Lung (tissue), 12 donors: ENCODE measurements around the gene NIF3L1. TPM values are rescaled to one million over a fixed set of nuclear protein-coding genes. Genes with fewer than 3 reads are reported as not detected.

Experiments
- ATAC-seq: fragments of 200-7000 bp; cut with Tn5 transposase; one replicate; pipeline ENCODE4 v1.9.1; 2020; ENCODE audit warnings: moderate number of reproducible peaks; ENCODE audit not compliant: insufficient read depth, low FRiP score
- DNase-seq, 3 donors: peaks; one replicate each; pipeline ENCODE4 v3.0.0-alpha.2; 2013 to 2017
- H3K27ac ChIP-seq, 2 donors: one replicate each; pipeline ENCODE4 v1.5.1; 2013; ENCODE audit warnings: mild to moderate bottlenecking in 2 of 2, moderate library complexity in 2 of 2, control low read depth in 1 of 2, inconsistent platforms in 1 of 2, low read depth in 1 of 2, low read length in 1 of 2
- H3K27me3 ChIP-seq, 3 donors: one replicate each; pipeline ENCODE4 v1.5.1; 2013; ENCODE audit warnings: low read length in 2 of 3; ENCODE audit not compliant: control insufficient read depth in 3 of 3, insufficient read depth in 3 of 3
- H3K36me3 ChIP-seq, 4 donors: one replicate each; pipeline ENCODE4 v1.5.1; 2013; ENCODE audit warnings: low read length in 4 of 4, mild to moderate bottlenecking in 1 of 4, moderate library complexity in 1 of 4; ENCODE audit not compliant: control insufficient read depth in 4 of 4, insufficient read depth in 4 of 4
- H3K4me1 ChIP-seq, 5 donors: one replicate each; pipeline ENCODE4 v1.5.1; 2013; ENCODE audit warnings: low read length in 5 of 5, mild to moderate bottlenecking in 2 of 5, moderate library complexity in 1 of 5; ENCODE audit not compliant: control insufficient read depth in 5 of 5, insufficient read depth in 5 of 5
- H3K4me3 ChIP-seq: one replicate; pipeline ENCODE4 v1.5.1; 2013; ENCODE audit warnings: mild to moderate bottlenecking, control low read depth, moderate library complexity
- H3K9ac ChIP-seq, 2 donors: one replicate each; pipeline ENCODE4 v1.5.1; 2013; ENCODE audit warnings: low read length in 2 of 2, control low read depth in 1 of 2; ENCODE audit not compliant: insufficient read depth in 1 of 2
- H3K9me3 ChIP-seq, 4 donors: one replicate each; pipeline ENCODE4 v1.5.1; 2013; ENCODE audit warnings: low read length in 3 of 4, mild to moderate bottlenecking in 1 of 4, moderate library complexity in 1 of 4; ENCODE audit not compliant: control insufficient read depth in 4 of 4, insufficient read depth in 3 of 4
- CTCF ChIP-seq: IDR thresholded peaks from 2 replicates; pipeline ENCODE4 v1.5.1; 2012; ENCODE audit warnings: mild to moderate bottlenecking; ENCODE audit errors: control extremely low read depth, extremely low read depth
- whole genome bisulfite sequencing, 2 donors: extraction: QIAGEN DNeasy Blood & Tissue Kit; methylation state at CpG; one replicate each; pipeline ENCODE4 v1.1.7; 2013; 5-methylcytosine and 5-hydroxymethylcytosine counted together
- polyA plus RNA-seq, 2 donors: library from polyadenylated mRNA; stranded (reverse); fragments of 200-250 nt; gene quantifications; one replicate each; pipeline ENCODE4 v1.2.1, GENCODE V29; 2013
- total RNA-seq, 2 donors: library from RNA; depleted of rRNA in 1 of 2; stranded (reverse); fragments of >200 nt in 1 of 2; gene quantifications; one replicate each; pipeline ENCODE4 v1.2.1, GENCODE V29; 2014 to 2021
- donor health status: control.
- donor health status: control.
- donor health status: Bipolar disorder and iron deficiency.
- donor health status: healthy.
- donor health status: DM: yes; HTN: yes; CAD: no.

The NIF3L1 gene
- total and polyA plus RNA-seq, 4 donors = 15.8 to 23.5 (median 23.0) TPM

- DNase-seq = no peak
- 92 to 96% methylated on average over 5 of the region's 5 CpGs for WGBS, 2 donors
- Histone ChIP-seq H3K27ac (no peak overlapping the region), H3K27me3 (no peaks in the 10 kb centered on the region), H3K9me3 (no peaks in the 10 kb centered on the region), H3K36me3 (no peaks in the 10 kb centered on the region), H3K4me1 (no peaks in the 10 kb centered on the region), H3K9ac (no peak overlapping the region), H3K4me3 (no peak overlapping the region)
- no peak for ATAC-seq
- TF ChIP-seq CTCF = no peak
Measured at GRCh38 chr2:200845194-200845593, 44.0 kb upstream of the NIF3L1 start.

GRCh38 chr2:200845669-200846325 lies 43.4 kb upstream of the NIF3L1 start:
- no peak overlapping the region for H3K9ac ChIP-seq
- H3K4me3 ChIP-seq = no peak overlapping the region
- H3K27ac ChIP-seq = no peak overlapping the region
- no peaks in the 10 kb centered on the region for H3K27me3 ChIP-seq
- no peaks in the 10 kb centered on the region for H3K4me1 ChIP-seq
- H3K9me3 ChIP-seq = no peaks in the 10 kb centered on the region
- no peak for ATAC-seq
- DNase-seq = no peak
- H3K36me3 ChIP-seq = no peaks in the 10 kb centered on the region
- 87 to 90% methylated on average over 10 of the region's 10 CpGs for WGBS, 2 donors
- TF ChIP-seq CTCF = no peak

- Histone ChIP-seq H3K27me3 (no peaks in the 10 kb centered on the region), H3K36me3 (peaks cover 8 to 10% (median 9%) of the 10 kb centered on the region in 4 donors), H3K9ac (no peak overlapping the region), H3K4me3 (no peak overlapping the region), H3K9me3 (no peaks in the 10 kb centered on the region), H3K4me1 (no peaks in the 10 kb centered on the region), H3K27ac (no peak overlapping the region)
- DNase-seq (no peak), ATAC-seq (no peak)
- no peak for TF ChIP-seq CTCF
Measured at GRCh38 chr2:200847269-200847668, 41.9 kb upstream of the NIF3L1 start.

- TF ChIP-seq CTCF = no peak
- Histone ChIP-seq H3K27ac (no peak overlapping the region), H3K4me1 (no peaks in the 10 kb centered on the region), H3K27me3 (no peaks in the 10 kb centered on the region), H3K9me3 (no peaks in the 10 kb centered on the region), H3K4me3 (no peak overlapping the region), H3K9ac (no peak overlapping the region), H3K36me3 (peaks cover 13 to 17% (median 14%) of the 10 kb centered on the region in 4 donors)
- DNase-seq (no peak), ATAC-seq (no peak)
- 79 to 93% methylated on average over 4 of the region's 4 CpGs for WGBS, 2 donors
Measured at GRCh38 chr2:200847939-200848338, 41.2 kb upstream of the NIF3L1 start.
